IMR-90 (cell line): ENCODE results near the gene FOXM1. TPM values are rescaled to one million over a fixed set of nuclear protein-coding genes. Genes with fewer than 3 reads are reported as not detected.

Source experiments
- ATAC-seq: fragments of 200-7000 bp; cut with Tn5 transposase; 2 replicates; pipeline ENCODE4 v1.9.1; 2020; ENCODE audit warnings: low read depth, mild to moderate bottlenecking, moderate library complexity
- BruUV-seq: library from RNA; stranded (reverse); fragments of 400-500 nt; replicated peaks from 2 replicates; lab custom pipeline; 2021; lab: Mats Ljungman, UMichigan
- CTCF ChIA-PET: fragments of 300-600 bp; formaldehyde crosslinking; extraction: SDS; loops from one replicate; lab custom pipeline; 2021; ENCODE audit warnings: antibody characterized with exemption; lab: Yijun Ruan, JAX
- POLR2A ChIA-PET: fragments of 300-600 bp; sonication (Branson Sonifier 250); formaldehyde crosslinking; loops from one replicate; lab custom pipeline; 2022; ENCODE audit warnings: antibody characterized with exemption; ENCODE audit not compliant: unreplicated experiment; lab: Charles Lee
- DNase-seq: peaks from one replicate; pipeline ENCODE4 v3.0.0; 2013
- H2AFZ ChIP-seq: replicated peaks from 2 replicates; pipeline ENCODE3; 2013; ENCODE audit warnings: low read length, mild to moderate bottlenecking; ENCODE audit not compliant: poor library complexity
- H2AK5ac ChIP-seq: 2 replicates; pipeline ENCODE4 v1.6.1; 2013; ENCODE audit warnings: low read depth, low read length, inconsistent platforms
- H2AK9ac ChIP-seq: replicated peaks from 2 replicates; pipeline ENCODE3; 2013; ENCODE audit warnings: mild to moderate bottlenecking, low read depth, low read length, moderate library complexity; ENCODE audit not compliant: poor library complexity
- H2BK120ac ChIP-seq: 2 replicates; pipeline ENCODE4 v1.6.1; 2013; ENCODE audit warnings: low read depth, low read length, inconsistent platforms
- H2BK15ac ChIP-seq: 3 replicates; pipeline ENCODE4 v1.6.1; 2013; ENCODE audit warnings: low read depth, low read length, inconsistent platforms
- H2BK20ac ChIP-seq: 2 replicates; pipeline ENCODE4 v1.6.1; 2013; ENCODE audit warnings: low read depth, mild to moderate bottlenecking, inconsistent platforms, low read length, moderate library complexity
- H2BK5ac ChIP-seq: 2 replicates; pipeline ENCODE4 v1.6.1; 2013; ENCODE audit warnings: mild to moderate bottlenecking, low read depth, low read length, inconsistent platforms; ENCODE audit not compliant: poor library complexity, severe bottlenecking
- H3K14ac ChIP-seq: replicated peaks from 2 replicates; pipeline ENCODE4 v1.6.1; 2013; ENCODE audit warnings: low read depth, low read length, inconsistent platforms
- H3K18ac ChIP-seq: 2 replicates; pipeline ENCODE4 v1.6.1; 2013; ENCODE audit warnings: low read depth, low read length, control low read depth
- H3K23ac ChIP-seq: 2 replicates; pipeline ENCODE4 v1.6.1; 2013; ENCODE audit warnings: low read depth, low read length, inconsistent platforms
- H3K27ac ChIP-seq: 2 replicates; pipeline ENCODE4 v1.5.1; 2013; ENCODE audit warnings: mild to moderate bottlenecking, control low read depth, low read length; ENCODE audit not compliant: insufficient read depth
- H3K27me3 ChIP-seq: 2 replicates; pipeline ENCODE4 v1.6.1; 2013; ENCODE audit warnings: low read length; ENCODE audit not compliant: control insufficient read depth, insufficient read depth
- H3K36me3 ChIP-seq: 2 replicates; pipeline ENCODE4 v1.6.1; 2013; ENCODE audit warnings: low read length, mixed read lengths; ENCODE audit not compliant: control insufficient read depth, insufficient read depth
- H3K4ac ChIP-seq: 2 replicates; pipeline ENCODE4 v1.6.1; 2013; ENCODE audit warnings: low read depth, low read length, inconsistent platforms
- H3K4me1 ChIP-seq: 2 replicates; pipeline ENCODE4 v1.6.1; 2013; ENCODE audit warnings: low read length, mixed read lengths; ENCODE audit not compliant: control insufficient read depth, insufficient read depth
- H3K4me2 ChIP-seq: 2 replicates; pipeline ENCODE4 v1.6.1; 2013; ENCODE audit warnings: low read depth, mild to moderate bottlenecking, control low read depth, low read length, moderate library complexity
- H3K4me3 ChIP-seq: 2 replicates; pipeline ENCODE4 v1.5.1; 2013; ENCODE audit warnings: low read depth, mild to moderate bottlenecking, control low read depth, low read length, moderate library complexity; ENCODE audit not compliant: insufficient read depth
- H3K56ac ChIP-seq: 2 replicates; pipeline ENCODE4 v1.6.1; 2013; ENCODE audit warnings: low read length, inconsistent platforms; ENCODE audit not compliant: insufficient read depth; ENCODE audit errors: extremely low read depth
- H3K79me1 ChIP-seq, 2 experiments: 2 replicates each; pipeline ENCODE4 v1.6.1; 2013; ENCODE audit warnings: low read length in 2 of 2, inconsistent platforms in 1 of 2, low read depth in 1 of 2
- H3K9ac ChIP-seq: 2 replicates; pipeline ENCODE4 v1.6.1; 2013; ENCODE audit warnings: low read depth, low read length, control low read depth
- H3K9me1 ChIP-seq: 2 replicates; pipeline ENCODE4 v1.6.1; 2013; ENCODE audit warnings: low read length, inconsistent platforms; ENCODE audit not compliant: insufficient read depth
- H3K9me3 ChIP-seq: 2 replicates; pipeline ENCODE4 v1.6.1; 2013; ENCODE audit warnings: low read length; ENCODE audit not compliant: control insufficient read depth, insufficient read depth
- H4K20me1 ChIP-seq: 2 replicates; pipeline ENCODE4 v1.6.1; 2013; ENCODE audit warnings: low read length, inconsistent platforms; ENCODE audit not compliant: insufficient read depth
- H4K5ac ChIP-seq: 2 replicates; pipeline ENCODE4 v1.6.1; 2013; ENCODE audit warnings: mild to moderate bottlenecking, low read depth, low read length, control low read depth
- H4K8ac ChIP-seq, 2 experiments: 2 replicates each; pipeline ENCODE4 v1.6.1; 2013; ENCODE audit warnings: low read depth in 2 of 2, low read length in 2 of 2, control low read depth in 1 of 2, inconsistent platforms in 1 of 2
- H4K91ac ChIP-seq: 2 replicates; pipeline ENCODE4 v1.6.1; 2013; ENCODE audit warnings: low read depth, low read length, inconsistent platforms; ENCODE audit not compliant: insufficient read depth
- CEBPB ChIP-seq: IDR thresholded peaks from 2 replicates; pipeline ENCODE4 v1.6.1; 2012; ENCODE audit warnings: low read depth, low read length, improper control_type of control experiment
- CHD1 ChIP-seq: IDR thresholded peaks from 2 replicates; pipeline ENCODE4 v1.6.1; 2012; ENCODE audit warnings: low read depth, low read length, improper control_type of control experiment
- FOS ChIP-seq: fragments of 150-350 bp; IDR thresholded peaks from 2 replicates; pipeline ENCODE4 v1.6.1; 2016; ENCODE audit warnings: low read depth, low read length
- NFE2L2 ChIP-seq: fragments of 150-350 bp; IDR thresholded peaks from 2 replicates; pipeline ENCODE4 v1.6.1; 2016; ENCODE audit warnings: low read depth, mild to moderate bottlenecking, low read length
- RAD21 ChIP-seq: IDR thresholded peaks from 2 replicates; pipeline ENCODE4 v1.6.1; 2012; ENCODE audit warnings: low read length, improper control_type of control experiment
- SMC3 ChIP-seq: fragments of 150-350 bp; IDR thresholded peaks from 2 replicates; pipeline ENCODE4 v1.6.1; 2016; ENCODE audit warnings: low read depth, mild to moderate bottlenecking, antibody characterized with exemption, low read length, moderate library complexity
- WGBS, 2 experiments: methylation state at CpG; one replicate each; pipeline versions ENCODE4 v1.1.5 to v1.1.7; 2013; ENCODE audit warnings: missing lambda C conversion rate in 2 of 2; ENCODE audit not compliant: insufficient read length in 1 of 2; ENCODE audit errors: extremely low coverage in 2 of 2; 5-methylcytosine and 5-hydroxymethylcytosine counted together
- dilution Hi-C: fragments of 300-500 bp; cut with HindIII; formaldehyde crosslinking; loops from one replicate; pipeline ENCODE4 v1.14.3; 2018; ENCODE audit warnings: low sequenced_read_pairs; ENCODE audit not compliant: unreplicated experiment
- in situ Hi-C: fragments of 300-500 bp; cut with MboI; formaldehyde crosslinking; loops from 3 replicates; pipeline ENCODE4 v1.14.3; 2019; ENCODE audit warnings: low sequenced_read_pairs, inconsistent platforms, mixed read lengths
- intact Hi-C: fragments of 100-400 bp; cut with micrococcal nuclease; formaldehyde crosslinking; loops from 2 replicates; pipeline ENCODE4 v1.10.0; 2022
- polyA plus RNA-seq, 3 experiments: library from polyadenylated mRNA; depleted of rRNA; stranded (reverse); fragments of >200 nt; gene quantifications; 2 replicates each; pipeline ENCODE4 v1.2.3, GENCODE V29; 2012; ENCODE audit warnings: low replicate concordance in 1 of 3
- total RNA-seq: library from RNA; depleted of rRNA; stranded (reverse); fragments of >200 nt; gene quantifications from 2 replicates; pipeline ENCODE4 v1.2.3, GENCODE V29; 2012
- TF ChIP-seq, protein P1 (sequence below): fragments of 150-350 bp; IDR thresholded peaks from 2 replicates; pipeline ENCODE4 v1.6.1; 2017; ENCODE audit warnings: mild to moderate bottlenecking, antibody characterized with exemption, low read length, low read depth
- TF ChIP-seq, protein P2 (sequence below): fragments of 150-350 bp; IDR thresholded peaks from 2 replicates; pipeline ENCODE4 v1.6.1; 2016; ENCODE audit warnings: low read depth, mild to moderate bottlenecking, low read length, moderate library complexity, borderline replicate concordance

FOXM1 gene
- total and polyA plus RNA-seq, 2 of the 4 experiments (the other 2 are of a cell fraction), result 14.9 to 29.3 TPM

DNA sequence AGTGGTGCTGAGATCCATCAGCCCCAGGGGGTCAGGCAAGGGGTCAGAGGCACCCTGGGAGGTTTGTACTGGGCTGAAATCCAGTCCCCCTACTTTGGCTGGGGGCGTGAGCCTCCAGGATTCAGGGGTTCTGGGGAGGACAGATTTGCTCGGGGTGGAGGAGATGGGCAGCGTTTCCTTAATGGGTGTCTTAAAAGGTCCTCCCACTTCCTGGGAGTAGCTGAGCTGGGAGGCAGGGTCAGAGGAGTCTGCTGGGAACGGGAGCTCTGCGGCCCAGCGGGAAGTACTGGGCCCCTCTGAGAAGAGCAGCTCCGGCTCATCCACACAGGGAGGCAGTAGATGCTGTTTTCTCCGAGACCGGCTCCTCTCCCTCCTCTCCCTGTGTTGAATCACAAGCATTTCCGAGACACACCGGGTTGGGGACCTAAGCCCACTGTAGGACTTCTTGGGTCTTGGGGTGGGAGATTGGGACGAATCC is 18.0 kb downstream of the FOXM1 start:
- no peak for ATAC-seq
- H3K4me2 ChIP-seq, result no peak overlapping the region
- dilution Hi-C loops, result no loop called here
- no peak overlapping the region for H3K9ac ChIP-seq
- peaks cover 6% of the 10 kb centered on the region for H3K36me3 ChIP-seq
- ChIA-PET CTCF (no interaction called here), POLR2A (no interaction called here)
- H4K91ac ChIP-seq, result no peak overlapping the region
- no peak overlapping the region for H3K18ac ChIP-seq
- no TSS peak for BruUV-seq
- no peak overlapping the region for H3K27ac ChIP-seq
- intact Hi-C loops, result no loop called here
- no peak overlapping the region for H2BK120ac ChIP-seq
- WGBS, 2 experiments, result no CpG with 5 or more reads among the region's 12 CpGs
- H4K8ac ChIP-seq, result no peak overlapping the region
- no peak overlapping the region for H2BK5ac ChIP-seq
- H2AK9ac ChIP-seq, result no peak overlapping the region
- no peak overlapping the region for H3K56ac ChIP-seq
- no peaks in the 10 kb centered on the region for H4K20me1 ChIP-seq
- no peak for DNase-seq
- no peak overlapping the region for H2AK5ac ChIP-seq
- no peaks in the 10 kb centered on the region for H3K9me1 ChIP-seq
- no peaks in the 10 kb centered on the region for H3K27me3 ChIP-seq
- in situ Hi-C loops, result loop anchor here (10.0 kb wide), 1 partner anchor 176 kb away; no protein-coding TSS in a partner anchor
- no peak overlapping the region for H2BK15ac ChIP-seq
- no peak overlapping the region for H2AFZ ChIP-seq
- H3K4me1 ChIP-seq, result no peaks in the 10 kb centered on the region
- no peaks in the 10 kb centered on the region for H3K9me3 ChIP-seq
- H3K23ac ChIP-seq, result no peak overlapping the region
- no peak for TF ChIP-seq RAD21
- no peak for TF ChIP-seq CEBPB
- TF ChIP-seq, protein P1, sequence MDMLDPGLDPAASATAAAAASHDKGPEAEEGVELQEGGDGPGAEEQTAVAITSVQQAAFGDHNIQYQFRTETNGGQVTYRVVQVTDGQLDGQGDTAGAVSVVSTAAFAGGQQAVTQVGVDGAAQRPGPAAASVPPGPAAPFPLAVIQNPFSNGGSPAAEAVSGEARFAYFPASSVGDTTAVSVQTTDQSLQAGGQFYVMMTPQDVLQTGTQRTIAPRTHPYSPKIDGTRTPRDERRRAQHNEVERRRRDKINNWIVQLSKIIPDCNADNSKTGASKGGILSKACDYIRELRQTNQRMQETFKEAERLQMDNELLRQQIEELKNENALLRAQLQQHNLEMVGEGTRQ, result no peak
- TF ChIP-seq, protein P2, sequence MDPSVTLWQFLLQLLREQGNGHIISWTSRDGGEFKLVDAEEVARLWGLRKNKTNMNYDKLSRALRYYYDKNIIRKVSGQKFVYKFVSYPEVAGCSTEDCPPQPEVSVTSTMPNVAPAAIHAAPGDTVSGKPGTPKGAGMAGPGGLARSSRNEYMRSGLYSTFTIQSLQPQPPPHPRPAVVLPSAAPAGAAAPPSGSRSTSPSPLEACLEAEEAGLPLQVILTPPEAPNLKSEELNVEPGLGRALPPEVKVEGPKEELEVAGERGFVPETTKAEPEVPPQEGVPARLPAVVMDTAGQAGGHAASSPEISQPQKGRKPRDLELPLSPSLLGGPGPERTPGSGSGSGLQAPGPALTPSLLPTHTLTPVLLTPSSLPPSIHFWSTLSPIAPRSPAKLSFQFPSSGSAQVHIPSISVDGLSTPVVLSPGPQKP, result no peak
- no peak for TF ChIP-seq NFE2L2
- no peak for TF ChIP-seq FOS
- TF ChIP-seq SMC3, result no peak
- TF ChIP-seq CHD1, result no peak
- H4K5ac ChIP-seq, result no peak overlapping the region
- no peak overlapping the region for H3K4ac ChIP-seq
- no peak overlapping the region for H2BK20ac ChIP-seq
- H3K79me1 ChIP-seq, result no peaks in the 10 kb centered on the region
- no peak overlapping the region for H3K4me3 ChIP-seq
- H3K14ac ChIP-seq, result no peak overlapping the region
